Esophagus (tissue), 2 donors: ENCODE data around the gene PIEZO1. TPM values are rescaled to one million over a fixed set of nuclear protein-coding genes. Genes with fewer than 3 reads are reported as not detected.

Source experiments
- H3K27ac ChIP-seq, 2 donors: one replicate each; pipeline ENCODE4 v1.5.1; 2013; ENCODE audit warnings: low read depth in 2 of 2, mild to moderate bottlenecking in 2 of 2, inconsistent platforms in 1 of 2, low read length in 1 of 2, moderate library complexity in 1 of 2
- H3K27me3 ChIP-seq, 2 donors: one replicate each; pipeline ENCODE4 v1.6.1; 2013; ENCODE audit warnings: low read length in 2 of 2, control low read depth in 1 of 2, mild to moderate bottlenecking in 1 of 2; ENCODE audit not compliant: insufficient read depth in 2 of 2, control insufficient read depth in 1 of 2
- H3K36me3 ChIP-seq, 2 donors: one replicate each; pipeline ENCODE4 v1.6.1; 2013; ENCODE audit warnings: low read length in 1 of 2; ENCODE audit not compliant: control insufficient read depth in 2 of 2, insufficient read depth in 2 of 2
- H3K4me1 ChIP-seq, 2 donors: one replicate each; pipeline ENCODE4 v1.6.1; 2013; ENCODE audit warnings: low read length in 1 of 2; ENCODE audit not compliant: control insufficient read depth in 2 of 2, insufficient read depth in 2 of 2
- H3K4me3 ChIP-seq, 2 donors: one replicate each; pipeline ENCODE4 v1.5.1; 2013; ENCODE audit warnings: low read length in 2 of 2, mild to moderate bottlenecking in 2 of 2, low read depth in 1 of 2, moderate library complexity in 1 of 2
- H3K9me3 ChIP-seq, 2 donors: one replicate each; pipeline ENCODE4 v1.6.1; 2013; ENCODE audit warnings: mild to moderate bottlenecking in 2 of 2, low read depth in 1 of 2, low read length in 1 of 2, moderate library complexity in 1 of 2; ENCODE audit not compliant: control insufficient read depth in 2 of 2, insufficient read depth in 1 of 2
- WGBS, 2 donors: extraction: QIAGEN DNeasy Blood & Tissue Kit; methylation state at CpG; one replicate each; pipeline ENCODE4 v1.1.7; 2013; 5-methylcytosine and 5-hydroxymethylcytosine counted together
- polyA plus RNA-seq, 2 donors: library from polyadenylated mRNA; stranded (reverse); fragments of 200-250 nt; gene quantifications; one replicate each; pipeline ENCODE4 v1.2.3, GENCODE V29; 2013
- donor health status: healthy with polysubstance abuse.
- donor health status: Bipolar disorder and iron deficiency.

PIEZO1 gene
- polyA plus RNA-seq, 2 donors = 102 to 172 TPM

GRCh38 chr16:88805340-88805715 is 20.3 kb upstream of the PIEZO1 start:
- no peak overlapping the region for H3K27ac ChIP-seq
- 59 to 78% methylated on average over 15 to 22 of the region's 22 CpGs for WGBS, 2 donors
- H3K4me3 ChIP-seq = peak overlapping the region; percentile 41 to 49
- H3K9me3 ChIP-seq = no peaks in the 10 kb centered on the region
- peaks cover 3 to 28% of the 10 kb centered on the region in 2 donors for H3K4me1 ChIP-seq
- peaks cover 0 to 28% of the 10 kb centered on the region in 2 donors for H3K36me3 ChIP-seq
- H3K27me3 ChIP-seq = no peaks in the 10 kb centered on the region

- H3K27me3 ChIP-seq = no peaks in the 10 kb centered on the region
- peak overlapping the region; percentile 41 to 49 for H3K4me3 ChIP-seq
- WGBS, 2 donors = 18 to 26% methylated on average over 39 of the region's 39 CpGs
- H3K36me3 ChIP-seq = peaks cover 0 to 24% of the 10 kb centered on the region in 2 donors
- H3K9me3 ChIP-seq = no peaks in the 10 kb centered on the region
- no peak overlapping the region for H3K27ac ChIP-seq
- peaks cover 0 to 23% of the 10 kb centered on the region in 2 donors for H3K4me1 ChIP-seq
These were observed 19.7 kb upstream of the PIEZO1 start for GRCh38 chr16:88804552-88805339.

- Histone ChIP-seq H3K4me3 (peak overlapping the region; percentile 41 to 49), H3K27ac (no peak overlapping the region), H3K27me3 (no peaks in the 10 kb centered on the region), H3K4me1 (peaks cover 0 to 21% of the 10 kb centered on the region in 2 donors), H3K9me3 (no peaks in the 10 kb centered on the region), H3K36me3 (peaks cover 0 to 19% of the 10 kb centered on the region in 2 donors)
- WGBS, 2 donors = 2% methylated on average over 11 to 16 of the region's 16 CpGs
These were observed 19.1 kb upstream of the PIEZO1 start for GRCh38 chr16:88804173-88804551.

GRCh38 chr16:88803264-88803987 is 18.4 kb upstream of the PIEZO1 start, which contains the start of gene CDT1:
Gene CDT1, plus strand, starts transcription at chr16:88803789. Its CDS starts 43 bp downstream, at chr16:88803832.
- Histone ChIP-seq H3K4me3 (peak within 1 kb of the TSS; percentile 49 to 56), H3K4me1 (peaks cover 0 to 21% of the 10 kb centered on the region in 2 donors), H3K36me3 (peaks cover 0 to 15% of the 10 kb centered on the region in 2 donors), H3K27me3 (no peaks in the 10 kb centered on the region), H3K27ac (peak within 1 kb of the TSS; percentile 54 to 76), H3K9me3 (no peaks in the 10 kb centered on the region)
- WGBS, 2 donors = 1% methylated on average over 76 to 98 of the region's 98 CpGs

- no peaks in the 10 kb centered on the region for H3K9me3 ChIP-seq
- WGBS, 2 donors = 87 to 91% methylated on average over 6 of the region's 6 CpGs
These were observed 15.2 kb upstream of the PIEZO1 start for GRCh38 chr16:88800277-88800592.

GRCh38 chr16:88799569-88800276 is 14.7 kb upstream of the PIEZO1 start:
- H3K9me3 ChIP-seq = no peaks in the 10 kb centered on the region
- no peak overlapping the region for H3K27ac ChIP-seq
- 81 to 87% methylated on average over 17 of the region's 17 CpGs for WGBS, 2 donors
- peaks cover 0 to 6% of the 10 kb centered on the region in 2 donors for H3K4me1 ChIP-seq
- H3K4me3 ChIP-seq = no peak overlapping the region
- no peaks in the 10 kb centered on the region for H3K27me3 ChIP-seq
- no peaks in the 10 kb centered on the region for H3K36me3 ChIP-seq

More at GRCh38 chr16:88800277-88800592, 15.2 kb upstream of the PIEZO1 start:
- Histone ChIP-seq H3K4me1 (peaks cover 0 to 11% of the 10 kb centered on the region in 2 donors), H3K4me3 (no peak overlapping the region), H3K27ac (no peak overlapping the region), H3K36me3 (no peaks in the 10 kb centered on the region), H3K27me3 (no peaks in the 10 kb centered on the region)

GRCh38 chr16:88798772-88799455 is 13.9 kb upstream of the PIEZO1 start:
- Histone ChIP-seq H3K4me1 (no peaks in the 10 kb centered on the region), H3K36me3 (no peaks in the 10 kb centered on the region), H3K4me3 (no peak overlapping the region), H3K9me3 (no peaks in the 10 kb centered on the region), H3K27ac (no peak overlapping the region), H3K27me3 (no peaks in the 10 kb centered on the region)

GRCh38 chr16:88798073-88798472 is 13.1 kb upstream of the PIEZO1 start:
- Histone ChIP-seq H3K9me3 (no peaks in the 10 kb centered on the region), H3K36me3 (no peaks in the 10 kb centered on the region), H3K4me1 (no peaks in the 10 kb centered on the region), H3K27ac (no peak overlapping the region), H3K27me3 (no peaks in the 10 kb centered on the region), H3K4me3 (no peak overlapping the region)
- WGBS, 2 donors = 96 to 98% methylated on average over 4 of the region's 4 CpGs

GRCh38 chr16:88796278-88796677 is 11.3 kb upstream of the PIEZO1 start:
- no peaks in the 10 kb centered on the region for H3K27me3 ChIP-seq
- H3K27ac ChIP-seq = no peak overlapping the region
- 72 to 76% methylated on average over 4 of the region's 4 CpGs for WGBS, 2 donors

More at GRCh38 chr16:88796278-88796677, 11.3 kb upstream of the PIEZO1 start:
- H3K36me3 ChIP-seq = no peaks in the 10 kb centered on the region
- H3K9me3 ChIP-seq = no peaks in the 10 kb centered on the region
- H3K4me1 ChIP-seq = peaks cover 2 to 4% of the 10 kb centered on the region in 2 donors
- H3K4me3 ChIP-seq = no peak overlapping the region
